HL-60/S4 treated with retinoic acid at 250 ng/mL for 4 days and 3 days (cell line): Measurements from ENCODE around the gene OTC.

Experiments
- in situ Hi-C: fragments of 300-500 bp; cut with MboI; formaldehyde crosslinking; loops from 2 replicates; pipeline ENCODE4 v1.7.0; 2022; ENCODE audit warnings: low sequenced_read_pairs

Gene OTC

DNA sequence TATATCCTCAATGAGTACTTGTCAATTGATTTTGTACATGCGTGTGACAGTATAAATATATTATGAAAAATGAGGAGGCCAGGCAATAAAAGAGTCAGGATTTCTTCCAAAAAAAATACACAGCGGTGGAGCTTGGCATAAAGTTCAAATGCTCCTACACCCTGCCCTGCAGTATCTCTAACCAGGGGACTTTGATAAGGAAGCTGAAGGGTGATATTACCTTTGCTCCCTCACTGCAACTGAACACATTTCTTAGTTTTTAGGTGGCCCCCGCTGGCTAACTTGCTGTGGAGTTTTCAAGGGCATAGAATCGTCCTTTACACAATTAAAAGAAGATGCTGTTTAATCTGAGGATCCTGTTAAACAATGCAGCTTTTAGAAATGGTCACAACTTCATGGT is at the start of gene OTC:
Gene OTC, plus strand, starts transcription at position 243 of the 400 bp plus-strand sequence. Its CDS starts 93 bp downstream, at position 336.
- in situ Hi-C loops = no loop called here

DNA sequence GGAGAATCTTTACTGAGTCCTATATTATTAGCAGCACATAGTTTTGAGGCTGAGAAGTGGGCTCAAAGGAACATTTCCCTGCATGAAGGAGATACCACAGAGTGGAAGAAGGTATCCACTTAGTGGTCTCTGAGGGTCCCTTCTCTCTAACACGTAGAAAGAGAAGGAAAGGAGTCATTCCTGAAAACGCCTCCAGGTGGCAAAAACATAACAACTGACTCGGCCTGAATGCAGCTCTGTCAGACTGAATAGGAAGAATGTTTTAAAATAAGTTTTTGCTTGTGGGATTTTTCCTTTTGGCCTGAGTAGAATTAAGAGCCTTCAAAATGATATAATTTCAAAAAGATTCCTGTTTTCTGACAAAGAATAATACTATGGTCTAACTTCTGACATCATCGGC is 48.4 kb upstream of the OTC start:
- in situ Hi-C loops = no loop called here

DNA sequence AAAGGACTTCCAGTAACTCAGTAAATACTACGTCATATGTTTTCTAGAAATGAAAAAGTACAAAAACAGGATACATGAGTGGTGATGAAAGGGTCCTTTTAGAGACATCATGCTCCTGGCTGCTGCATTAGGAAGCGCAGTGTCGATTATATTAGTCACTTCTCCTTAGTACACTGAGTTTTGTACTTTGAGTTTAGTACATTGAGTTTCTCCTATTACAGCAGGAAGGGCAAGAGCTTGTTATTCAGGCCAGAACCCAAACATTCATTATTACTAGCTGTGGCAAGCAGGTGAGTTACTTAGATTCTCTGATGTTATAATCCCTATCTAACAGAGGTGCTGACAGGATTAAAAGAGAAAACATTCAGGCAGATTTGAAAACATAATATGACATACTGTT is 46.4 kb upstream of the OTC start:
- in situ Hi-C loops = no loop called here

DNA sequence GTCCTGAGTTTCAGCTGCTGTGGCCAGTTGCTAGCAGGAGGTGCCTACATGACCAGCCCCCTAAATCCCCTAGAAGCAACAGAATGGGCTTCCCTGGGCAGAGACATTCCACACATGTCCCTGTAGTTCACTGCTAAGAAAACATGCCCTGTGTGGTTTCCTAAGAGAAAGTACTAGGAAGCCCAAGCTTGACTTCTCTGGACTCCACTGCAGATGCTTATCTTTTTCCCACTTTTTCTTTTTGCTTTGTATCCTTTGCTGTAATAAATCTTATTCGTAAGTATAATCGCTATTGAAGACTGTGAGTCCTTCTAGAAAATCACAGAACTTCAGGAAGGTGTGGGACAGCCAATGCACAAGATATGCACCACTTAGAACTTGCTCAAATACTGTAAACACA is 40.7 kb upstream of the OTC start:
- in situ Hi-C loops = no loop called here

DNA sequence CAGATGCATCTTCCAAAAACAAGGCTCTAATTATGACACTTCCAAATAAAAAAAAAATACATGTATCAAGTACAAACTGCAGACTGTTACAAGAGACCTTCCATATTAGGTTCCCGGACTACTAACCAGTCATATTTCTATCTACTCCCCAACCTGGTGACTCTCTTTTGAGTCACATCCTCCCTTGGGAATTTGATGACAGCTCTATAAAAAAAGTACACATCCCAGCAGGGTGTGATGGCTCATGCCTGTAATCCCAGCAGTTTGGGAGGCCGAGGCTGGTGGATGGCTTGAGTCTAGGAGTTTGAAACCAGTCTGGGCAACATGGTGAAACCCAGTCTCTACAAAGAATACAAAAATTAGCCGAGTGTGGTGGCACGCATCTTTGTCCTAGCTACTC is 40.0 kb upstream of the OTC start:
- in situ Hi-C loops = no loop called here

DNA sequence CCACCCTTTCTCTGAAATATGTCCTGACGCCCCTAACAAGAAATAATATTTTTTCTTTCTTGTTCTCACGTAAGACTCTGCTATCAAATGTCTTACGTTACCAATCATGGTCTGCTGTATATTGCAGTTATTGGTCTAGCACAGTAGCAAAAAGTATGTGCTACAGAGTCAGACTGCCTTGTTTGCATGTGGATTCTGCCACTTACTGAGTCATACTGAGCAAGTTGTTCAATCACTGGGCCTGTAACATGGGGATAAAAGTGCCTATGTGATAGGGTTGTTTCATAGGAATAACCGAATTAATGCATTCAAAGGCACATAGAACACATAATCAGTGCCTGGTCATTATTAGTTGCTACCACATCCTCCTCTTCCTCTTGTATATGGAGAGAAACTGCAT is 39.2 kb upstream of the OTC start:
- in situ Hi-C loops = no loop called here

DNA sequence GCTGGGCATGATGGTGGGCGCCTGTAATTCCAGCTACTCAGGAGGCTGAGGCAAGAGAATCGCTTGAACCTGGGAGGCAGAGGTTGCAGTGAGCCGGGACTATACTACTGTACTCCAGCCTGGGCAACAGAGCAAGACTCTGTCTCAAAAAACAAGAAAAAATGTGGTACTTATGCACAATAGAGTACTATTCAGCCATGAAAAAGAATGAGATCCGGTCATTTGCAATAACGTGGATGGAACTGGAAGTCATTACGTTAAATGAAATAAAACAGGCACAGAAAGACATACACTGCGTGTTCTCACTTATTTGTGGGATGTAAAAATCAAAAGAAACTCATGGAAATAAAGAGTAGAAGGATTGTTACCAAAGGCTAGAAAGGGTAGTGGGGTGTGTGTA is 37.2 kb upstream of the OTC start:
- in situ Hi-C loops = no loop called here

DNA sequence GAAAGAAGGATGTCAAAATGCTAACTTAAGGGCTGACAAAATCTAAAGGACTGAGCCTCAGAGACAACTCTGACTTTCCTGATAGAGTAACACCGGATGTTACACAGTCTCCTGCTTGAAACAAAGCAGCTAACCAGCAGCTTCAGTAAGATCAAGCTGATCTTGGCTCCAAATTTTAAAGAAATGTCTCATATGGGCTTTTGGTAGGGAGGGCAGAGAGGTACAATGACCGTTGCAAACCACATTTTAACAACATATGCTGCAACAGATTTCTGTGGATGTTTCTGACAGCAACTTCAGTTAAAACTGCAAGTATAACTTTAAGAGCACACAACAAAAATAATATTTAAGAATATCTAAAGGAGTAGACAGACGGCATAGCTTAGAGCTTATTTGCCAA is 34.2 kb upstream of the OTC start:
- in situ Hi-C loops = no loop called here

DNA sequence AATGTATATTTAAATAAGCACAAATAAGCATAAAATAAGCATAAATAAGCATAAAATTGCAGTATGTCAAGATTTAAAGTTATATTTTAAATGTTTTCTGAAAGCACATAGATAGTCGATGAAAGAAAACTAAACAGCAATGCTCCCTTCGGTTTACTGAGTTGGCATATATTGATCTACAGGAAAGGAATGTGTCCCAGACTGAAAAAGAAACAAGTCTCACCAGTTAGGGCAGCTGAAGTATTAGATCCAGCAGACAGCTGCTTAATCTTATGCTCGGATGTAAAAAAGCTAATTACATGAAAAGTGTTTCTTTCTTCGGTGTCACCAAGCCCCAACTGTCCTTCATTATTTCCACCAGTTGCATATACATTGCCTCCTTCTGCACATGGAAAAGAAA is 33.8 kb upstream of the OTC start:
- in situ Hi-C loops = no loop called here

DNA sequence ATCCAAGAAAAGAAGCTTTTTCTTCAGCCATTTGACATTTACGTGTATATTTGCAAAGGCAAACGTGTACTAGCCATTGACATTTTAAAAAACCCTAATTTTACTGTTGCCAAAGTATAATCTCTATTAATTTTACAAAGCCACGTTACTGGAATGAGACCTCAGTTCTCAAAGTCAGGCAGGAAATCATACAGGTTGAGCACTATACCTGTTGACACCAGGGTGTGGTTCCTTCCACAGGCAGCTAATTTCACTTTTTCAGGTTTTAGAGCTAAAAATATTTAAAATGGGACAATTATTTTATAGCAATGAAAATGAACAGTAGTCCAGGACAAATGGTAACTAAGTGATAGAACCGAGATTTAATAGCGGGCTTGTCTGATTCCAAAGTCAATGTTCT is 31.6 kb upstream of the OTC start:
- in situ Hi-C loops = no loop called here

DNA sequence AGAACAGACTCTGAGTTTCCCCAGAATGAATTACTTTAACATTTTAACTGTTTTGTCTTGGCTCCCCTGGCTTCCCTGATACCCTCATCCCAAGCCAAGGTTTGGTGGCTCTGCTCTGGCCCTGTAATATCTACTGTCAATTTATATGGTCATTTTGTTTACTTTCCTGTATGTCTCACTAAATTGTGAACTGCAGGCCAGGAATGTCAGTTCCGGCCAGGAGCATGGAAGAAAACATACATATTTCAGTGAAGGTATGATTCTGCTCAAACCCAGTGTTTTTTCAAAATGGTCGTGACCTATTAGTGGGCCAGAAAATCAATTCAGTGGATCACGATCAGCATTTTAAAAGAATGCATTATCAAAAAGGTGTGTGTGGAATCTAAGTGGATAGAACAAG is 26.3 kb upstream of the OTC start:
- in situ Hi-C loops = no loop called here

DNA sequence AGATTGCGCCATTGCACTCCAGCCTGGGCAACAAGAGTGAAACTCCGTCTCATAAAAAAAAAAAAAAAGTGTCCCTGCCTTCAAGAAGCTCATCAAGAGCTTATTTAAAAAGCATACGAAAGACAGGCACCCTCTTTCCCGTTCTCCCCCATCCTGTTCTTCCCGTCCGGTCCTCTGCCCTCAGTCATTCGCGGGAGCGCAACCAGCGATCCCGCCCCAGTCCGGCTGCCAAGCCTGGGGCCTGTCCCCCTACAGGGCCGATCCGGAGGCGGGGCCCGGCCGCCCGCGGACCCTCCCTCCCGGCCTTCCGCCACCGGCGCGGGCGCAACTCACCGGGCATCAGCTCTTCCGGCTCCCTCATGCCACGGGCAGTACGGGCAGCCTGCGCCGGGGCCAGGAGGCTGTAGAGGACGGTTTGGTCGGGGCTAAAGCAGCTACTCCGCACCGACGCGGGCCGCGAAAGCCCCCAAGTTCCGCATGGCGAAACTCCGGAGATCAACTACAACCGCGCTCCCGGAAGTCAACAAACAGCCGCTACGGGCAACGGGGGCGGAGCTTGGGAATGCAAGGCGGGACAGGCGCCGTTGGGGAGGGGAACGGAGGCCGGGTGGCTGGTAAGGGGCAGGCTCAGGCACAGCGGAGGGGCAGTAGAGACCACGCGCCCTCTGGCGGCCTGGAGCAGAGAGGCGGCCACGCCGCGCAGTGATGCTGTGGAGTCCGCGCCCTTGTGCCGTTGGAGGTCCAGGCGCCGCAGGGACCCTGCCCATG is 25.2 kb upstream of the OTC start, which contains the start of gene RPGR:
Gene RPGR, minus strand, starts transcription at position 503 of the 768 bp plus-strand sequence. Its CDS starts 142 bp downstream, at position 361.
- in situ Hi-C loops = no loop called here

DNA sequence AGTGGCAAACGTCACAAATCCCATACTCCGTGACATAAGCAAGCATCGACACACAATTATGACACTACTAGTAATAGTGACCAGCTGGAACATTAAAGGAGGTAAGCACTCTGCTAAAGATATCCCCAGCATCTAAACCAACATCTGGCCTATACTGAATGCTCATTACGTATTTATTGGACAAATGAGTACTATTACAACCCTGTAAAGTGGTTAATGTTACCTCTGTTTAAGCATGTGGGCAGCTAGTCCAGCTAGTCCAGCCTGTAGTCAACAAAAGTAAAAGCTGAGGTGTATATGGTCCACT is 24.7 kb upstream of the OTC start:
- in situ Hi-C loops = no loop called here

DNA sequence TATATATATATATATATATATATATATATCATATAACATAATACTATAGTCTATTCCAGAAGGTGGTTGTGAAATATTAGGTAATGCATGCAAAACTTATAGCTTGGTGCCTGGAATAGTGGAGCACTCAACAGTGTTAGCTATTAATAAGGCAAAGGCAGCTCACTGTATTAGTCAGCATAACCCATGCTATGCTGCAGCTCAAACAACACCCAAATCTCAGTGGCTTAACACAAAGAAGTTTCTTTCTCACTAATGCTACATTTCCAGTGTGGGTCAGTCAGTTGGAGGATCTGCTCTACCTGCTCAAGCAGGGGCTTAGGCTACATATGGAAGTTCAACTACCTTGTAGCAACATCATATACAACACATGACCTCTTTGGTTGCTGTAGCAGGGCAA is 19.9 kb upstream of the OTC start:
- in situ Hi-C loops = no loop called here

DNA sequence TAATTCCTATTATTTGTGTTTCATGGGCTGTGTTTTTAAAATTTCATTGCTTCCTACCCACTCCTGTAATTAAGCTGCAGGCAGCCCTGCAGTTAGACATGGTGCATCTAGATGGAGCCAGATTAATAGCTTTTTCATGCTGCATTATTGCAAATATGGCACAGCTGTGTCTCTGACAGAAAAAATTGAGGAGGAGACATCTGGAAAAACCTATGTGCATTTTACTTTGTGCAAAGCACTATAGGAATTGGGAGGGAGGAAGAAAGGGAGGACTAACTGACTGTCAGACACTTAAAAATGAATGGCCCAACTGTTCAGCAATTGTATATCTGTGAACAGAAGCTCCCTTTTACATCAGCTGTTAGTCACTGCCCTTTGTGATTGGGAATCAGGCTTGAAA is 17.0 kb upstream of the OTC start:
- in situ Hi-C loops = no loop called here

DNA sequence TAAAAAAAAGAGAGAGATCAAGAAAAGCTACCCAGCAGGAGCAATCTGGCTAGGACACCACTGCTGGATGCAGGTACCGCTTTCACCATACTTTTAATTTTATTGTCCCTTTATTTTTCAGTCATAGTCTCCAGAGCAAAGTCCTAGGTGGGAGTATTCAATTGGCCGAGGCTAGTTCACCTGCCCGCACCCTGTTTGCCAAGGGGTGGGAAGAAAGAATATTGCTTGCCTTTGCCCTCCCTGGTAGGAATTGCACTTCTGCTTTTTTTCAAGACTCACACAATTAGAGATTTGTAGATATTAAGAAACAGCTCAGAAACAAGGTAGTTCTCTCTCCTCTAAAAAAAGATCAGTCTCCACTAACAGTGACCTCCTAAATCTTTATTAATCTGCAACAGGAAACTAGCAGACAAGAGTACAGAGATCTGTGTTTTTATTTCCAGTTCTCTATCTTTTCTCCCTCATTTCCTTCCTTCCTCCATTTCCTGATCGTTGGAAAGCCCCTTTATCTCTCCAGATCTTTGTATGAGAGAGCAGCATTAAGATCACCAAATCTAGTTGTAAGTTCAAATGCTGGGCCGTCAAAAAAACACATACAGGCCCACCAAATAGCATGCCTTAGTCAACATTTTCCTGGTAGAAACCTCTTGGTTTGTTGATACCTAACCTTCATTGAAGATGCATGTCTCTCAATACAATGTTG is 15.7 kb upstream of the OTC start:
- in situ Hi-C loops = no loop called here

DNA sequence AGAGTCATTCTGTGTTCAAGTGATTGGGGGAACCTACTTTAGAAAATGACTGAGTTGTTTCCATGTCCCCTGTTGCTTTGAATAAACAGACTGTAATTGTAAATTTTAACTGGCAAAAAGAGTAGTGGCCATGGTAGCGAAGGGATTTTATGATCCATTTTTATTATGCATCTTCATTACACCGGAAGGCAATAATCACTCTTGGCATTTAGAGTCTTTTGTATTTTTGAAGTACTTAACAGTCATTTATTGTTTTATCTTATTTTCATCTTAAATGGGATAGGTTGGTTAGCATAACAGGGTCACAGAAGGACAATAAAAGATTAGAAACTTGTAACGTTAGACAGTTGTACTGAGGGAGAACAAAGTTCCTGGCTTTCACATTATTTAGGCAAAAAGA is 11.0 kb upstream of the OTC start:
- in situ Hi-C loops = no loop called here

DNA sequence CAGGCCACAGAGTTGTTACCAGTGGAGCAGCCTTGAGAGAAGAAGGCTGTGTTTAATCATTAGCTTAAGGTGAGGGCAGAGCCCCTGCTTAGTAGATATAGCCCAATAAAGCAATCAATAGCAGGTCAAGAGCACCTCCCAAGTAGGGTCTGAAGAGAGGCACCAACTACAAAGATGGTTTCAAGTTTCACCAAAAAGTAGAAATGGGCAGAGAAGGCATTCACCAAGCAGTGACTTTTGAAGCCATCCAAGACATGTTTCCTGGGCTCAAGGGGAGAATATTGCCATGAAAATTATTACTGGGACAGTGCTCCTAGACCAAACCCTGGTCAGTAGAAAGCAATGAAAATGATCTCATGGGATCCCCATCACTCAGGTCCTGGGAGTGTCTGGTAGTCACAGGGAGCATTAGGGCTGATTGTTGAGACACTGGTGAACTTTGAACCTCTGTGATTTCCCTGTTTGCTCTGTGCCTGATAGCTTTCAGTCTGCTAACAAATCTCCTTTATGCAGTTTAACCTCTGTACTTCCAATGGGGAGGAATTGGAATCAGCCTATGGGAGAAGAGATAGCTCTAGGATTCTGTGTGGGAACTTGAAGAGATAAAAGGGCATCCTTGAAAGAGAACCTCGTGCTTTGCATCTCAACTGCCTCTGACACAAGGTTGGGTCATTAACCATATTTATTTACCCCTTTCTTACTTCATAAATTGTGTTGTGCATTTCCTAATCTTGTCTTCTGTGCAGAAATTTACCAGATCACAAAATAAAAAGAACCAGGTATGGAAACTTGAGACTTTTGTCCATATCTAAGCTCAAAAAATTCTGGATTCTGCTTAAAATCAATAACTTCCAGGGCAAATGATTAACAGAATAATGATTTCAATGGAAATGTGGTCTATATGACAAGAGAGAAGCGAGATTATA is 9.3 kb upstream of the OTC start:
- in situ Hi-C loops = no loop called here

DNA sequence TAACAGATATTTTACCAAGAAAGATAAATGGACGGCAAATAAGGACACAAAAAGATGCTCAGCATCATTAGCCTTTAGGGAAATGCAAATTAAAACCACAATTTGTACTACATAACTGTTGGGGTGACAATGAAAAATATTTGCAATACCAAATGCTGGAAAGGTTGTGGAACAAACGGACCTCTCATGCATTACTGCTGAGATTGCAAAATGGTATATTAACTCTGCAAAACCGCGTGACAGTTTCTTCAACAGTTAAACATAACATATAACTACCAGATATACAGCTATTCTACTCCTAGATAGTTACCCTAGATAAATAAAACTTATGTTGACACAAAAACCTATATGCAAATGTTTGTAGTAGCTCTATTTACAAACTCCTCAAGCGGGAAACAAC is 6.3 kb upstream of the OTC start:
- in situ Hi-C loops = no loop called here

DNA sequence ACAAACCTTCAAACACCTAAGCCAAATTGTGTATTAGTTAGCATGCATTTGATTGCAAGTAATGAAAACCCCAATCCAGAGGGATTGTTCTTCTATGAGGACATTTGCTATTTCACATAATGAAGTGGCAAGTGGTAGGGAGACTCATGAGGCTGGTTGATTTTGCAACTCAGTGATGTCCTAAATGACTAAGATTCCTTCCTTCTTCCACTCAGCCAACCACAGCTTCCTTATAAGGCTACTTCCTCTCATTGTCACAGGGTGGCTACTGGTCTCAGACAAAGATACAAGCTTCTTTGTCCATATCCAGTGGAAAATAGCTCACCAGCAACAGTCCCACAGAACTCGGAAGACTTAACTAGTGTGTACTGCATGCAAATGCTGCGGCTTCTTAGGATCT is 5.3 kb upstream of the OTC start:
- in situ Hi-C loops = no loop called here

DNA sequence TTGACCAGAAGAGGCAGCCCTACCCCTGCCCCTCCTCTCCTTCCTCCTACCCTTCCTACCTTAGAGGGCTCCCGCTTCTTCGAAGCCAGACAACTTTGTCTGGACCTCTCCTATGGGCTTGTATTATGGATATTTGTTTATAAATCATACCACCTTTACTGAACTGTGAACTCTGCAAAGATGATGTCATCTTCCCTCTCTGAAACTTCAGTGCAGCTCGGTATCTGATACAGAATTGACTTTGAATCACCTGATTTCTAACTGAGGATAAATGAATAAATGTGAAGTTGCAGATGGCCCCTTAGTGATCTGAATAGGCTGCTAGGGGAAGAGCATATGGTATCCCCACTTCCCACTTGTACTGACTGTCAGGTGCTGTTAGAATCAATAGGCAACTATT is 1.1 kb upstream of the OTC start:
- in situ Hi-C loops = no loop called here

DNA sequence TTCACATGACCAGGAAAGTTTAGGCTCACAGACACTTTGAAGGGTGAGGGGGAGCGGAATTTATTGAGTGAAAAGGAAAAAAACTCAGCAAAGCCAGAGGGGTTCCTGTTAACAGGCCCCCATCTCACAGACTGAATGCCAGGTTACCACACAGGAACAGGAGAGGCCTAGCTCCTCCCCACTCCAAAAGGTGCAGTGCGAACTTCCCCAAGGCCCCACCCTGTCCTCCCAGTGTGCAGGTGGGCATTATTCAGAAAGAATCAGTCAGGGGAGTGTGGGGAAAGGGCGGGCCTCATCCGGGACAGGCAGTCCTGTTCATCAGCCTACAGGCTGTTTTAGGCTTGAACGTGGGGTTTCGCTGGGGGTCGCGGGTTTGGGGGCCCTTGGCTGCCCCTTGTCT is 4.0 kb downstream of the OTC start:
- in situ Hi-C loops = no loop called here
